ENCODE data around the gene ARHGAP6. TPM values are rescaled to one million over a fixed set of nuclear protein-coding genes. Genes with fewer than 3 reads are reported as not detected.

Gene ARHGAP6
- total and polyA plus RNA-seq, 2 donors (not counting 3 experiments of a cell fraction or from before 2014, with no cell fraction given), result 0.69 to 0.83 TPM

DNA sequence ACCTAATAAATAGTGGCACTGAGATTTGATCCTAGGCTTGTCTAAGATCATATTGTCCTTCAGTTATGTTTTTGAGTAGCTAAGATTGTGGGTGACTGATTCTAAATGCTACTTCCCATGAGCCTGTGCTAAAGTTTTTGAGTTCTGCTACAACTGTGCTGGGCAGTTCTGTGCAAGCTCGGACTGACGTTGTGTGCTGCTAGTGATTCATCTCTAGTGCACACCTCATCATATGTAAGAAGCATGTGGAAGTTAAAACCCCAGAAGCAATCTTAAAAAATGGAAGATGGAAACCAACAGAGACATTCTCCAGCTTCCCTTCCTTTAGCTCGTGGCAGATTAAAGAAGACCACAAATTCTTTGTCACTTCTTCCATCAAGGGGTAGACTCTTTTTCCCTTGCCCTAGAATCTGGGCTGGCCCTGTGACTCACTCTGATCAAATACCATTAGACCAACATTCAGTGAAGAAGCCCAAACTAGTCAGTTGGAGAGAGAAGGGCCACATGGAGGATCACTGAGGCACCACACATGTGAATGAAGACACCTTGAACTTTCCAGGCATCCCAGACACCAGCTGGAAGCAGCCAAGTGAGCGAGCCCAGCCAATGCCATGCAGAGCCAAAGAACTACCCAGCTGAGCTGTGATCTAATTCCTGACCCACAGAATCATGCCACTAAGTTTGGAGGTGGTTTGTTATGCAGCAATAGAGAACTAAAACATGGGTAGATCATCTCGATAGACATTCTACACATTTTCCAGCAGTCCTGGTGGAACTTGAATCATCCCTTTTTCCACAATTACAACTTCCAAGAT lies 16.8 kb downstream of the ARHGAP6 start:
- H3K9me1 ChIP-seq (replicated peaks; ENCODE audit: control insufficient read depth, extremely low read depth, insufficient read depth, low read length), result no peaks in the 10 kb centered on the region
- no peaks in the 10 kb centered on the region for H3K79me2 ChIP-seq (ENCODE audit: control insufficient read depth, insufficient read depth, low read length)
- no peak overlapping the region for H3K27ac ChIP-seq (ENCODE audit: insufficient read depth, low read depth, low read length)
- no peaks in the 10 kb centered on the region for H3K4me1 ChIP-seq (ENCODE audit: control insufficient read depth, extremely low read depth, insufficient read depth, low read length)
- no peak overlapping the region for H3K9ac ChIP-seq (replicated peaks; ENCODE audit: extremely low read depth, insufficient read depth, low read length)
- no peaks in the 10 kb centered on the region for H3K36me3 ChIP-seq (ENCODE audit: control insufficient read depth in 2 of 2, extremely low read depth in 1 of 2, insufficient read depth in 2 of 2, low read length in 2 of 2)
- H3K4me3 ChIP-seq (replicated peaks in 1 of 3; ENCODE audit: insufficient read depth in 1 of 3, low read depth in 1 of 3, low read length in 3 of 3), result no peak overlapping the region
- TF ChIP-seq MYC (IDR thresholded peaks at IDR 0.05; ENCODE audit: low read depth, low read length), result no peak
- no peak for TF ChIP-seq EZH2 (IDR thresholded peaks at IDR 0.05; ENCODE audit: borderline replicate concordance, low read depth, low read length, severe bottlenecking)
- TF ChIP-seq, protein P1, sequence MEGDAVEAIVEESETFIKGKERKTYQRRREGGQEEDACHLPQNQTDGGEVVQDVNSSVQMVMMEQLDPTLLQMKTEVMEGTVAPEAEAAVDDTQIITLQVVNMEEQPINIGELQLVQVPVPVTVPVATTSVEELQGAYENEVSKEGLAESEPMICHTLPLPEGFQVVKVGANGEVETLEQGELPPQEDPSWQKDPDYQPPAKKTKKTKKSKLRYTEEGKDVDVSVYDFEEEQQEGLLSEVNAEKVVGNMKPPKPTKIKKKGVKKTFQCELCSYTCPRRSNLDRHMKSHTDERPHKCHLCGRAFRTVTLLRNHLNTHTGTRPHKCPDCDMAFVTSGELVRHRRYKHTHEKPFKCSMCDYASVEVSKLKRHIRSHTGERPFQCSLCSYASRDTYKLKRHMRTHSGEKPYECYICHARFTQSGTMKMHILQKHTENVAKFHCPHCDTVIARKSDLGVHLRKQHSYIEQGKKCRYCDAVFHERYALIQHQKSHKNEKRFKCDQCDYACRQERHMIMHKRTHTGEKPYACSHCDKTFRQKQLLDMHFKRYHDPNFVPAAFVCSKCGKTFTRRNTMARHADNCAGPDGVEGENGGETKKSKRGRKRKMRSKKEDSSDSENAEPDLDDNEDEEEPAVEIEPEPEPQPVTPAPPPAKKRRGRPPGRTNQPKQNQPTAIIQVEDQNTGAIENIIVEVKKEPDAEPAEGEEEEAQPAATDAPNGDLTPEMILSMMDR (IDR thresholded peaks at IDR 0.05; ENCODE audit: extremely low read depth in 1 of 2, insufficient read depth in 1 of 2, low read depth in 1 of 2, low read length in 2 of 2), result no peak
- TF ChIP-seq JUN (IDR thresholded peaks at IDR 0.05; ENCODE audit: borderline replicate concordance, insufficient read depth, insufficient read length, low read depth), result no peak
- TF ChIP-seq POLR2AphosphoS5 (IDR thresholded peaks at IDR 0.05; ENCODE audit: insufficient read depth, low read depth, low read length), result no peak
- TF ChIP-seq, protein P2, sequence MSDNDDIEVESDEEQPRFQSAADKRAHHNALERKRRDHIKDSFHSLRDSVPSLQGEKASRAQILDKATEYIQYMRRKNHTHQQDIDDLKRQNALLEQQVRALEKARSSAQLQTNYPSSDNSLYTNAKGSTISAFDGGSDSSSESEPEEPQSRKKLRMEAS (IDR thresholded peaks at IDR 0.05; ENCODE audit: insufficient read depth, insufficient read length), result no peak
- no peak for TF ChIP-seq POLR2A (IDR thresholded peaks at IDR 0.05; ENCODE audit: low read depth, low read length)
- no peak for TF ChIP-seq GATA2 (IDR thresholded peaks at IDR 0.05; ENCODE audit: insufficient read depth, insufficient read length, low read depth, low read length)
- no peak for TF ChIP-seq FOS (IDR thresholded peaks at IDR 0.05; ENCODE audit: borderline replicate concordance, insufficient read depth, low read length)
- H4K20me1 ChIP-seq (replicated peaks; ENCODE audit: control insufficient read depth, extremely low read depth, insufficient read depth, low read length), result no peaks in the 10 kb centered on the region
- FAIRE-seq (no peak), DNase-seq (ENCODE audit: low read depth, low spot score) (no peak)
- no TSS peak for BruUV-seq (replicated peaks)
- no peaks in the 10 kb centered on the region for H3K9me3 ChIP-seq (replicated peaks; ENCODE audit: control insufficient read depth, insufficient read depth, low read length)
- POLR2A ChIA-PET, result no interaction called here
- no peaks in the 10 kb centered on the region for H3K27me3 ChIP-seq (ENCODE audit: control insufficient read depth in 2 of 2, insufficient read depth in 2 of 2, low read length in 2 of 2)
- intact Hi-C loops (cut with micrococcal nuclease) (no loop called here), dilution Hi-C loops (cut with MboI; ENCODE audit: extremely low pct_ligation_motif_present, low sequenced_read_pairs) (no loop called here)
- no peak overlapping the region for H3K4me2 ChIP-seq (ENCODE audit: insufficient read depth, low read length)
- CTCF ChIA-PET, result no interaction called here
- H2AFZ ChIP-seq (ENCODE audit: low read depth, low read length), result no peak overlapping the region
